HG03159 (cell line): ENCODE data around the gene MPND.
A peak's percentile ranks its signal among the peaks of the same experiment; 100 is the strongest.

ENCODE experiments used
- ATAC-seq: cut with Tn5 transposase; IDR thresholded peaks from one replicate; pipeline ENCODE4 v1.9.1; 2021; ENCODE audit warnings: mild to moderate bottlenecking, moderate library complexity; ENCODE audit not compliant: unreplicated experiment

Gene MPND

GRCh38 chr19:4396949-4397783 lies 53.8 kb downstream of the MPND start:
- no peak for ATAC-seq

- peak; percentile 8 for ATAC-seq
Observed at GRCh38 chr19:4399812-4400134, 56.4 kb downstream of the MPND start.

- peak; percentile 52 for ATAC-seq
Observed at GRCh38 chr19:4400135-4400936, 57.0 kb downstream of the MPND start, which contains the start of gene SH3GL1. Gene SH3GL1, minus strand, starts transcription at chr19:4400547. Its CDS starts 179 bp downstream, at chr19:4400368.

GRCh38 chr19:4401769-4402170 lies 58.4 kb downstream of the MPND start:
- no peak for ATAC-seq

- peak; percentile 76 for ATAC-seq
Observed at GRCh38 chr19:4402171-4403004, 59.0 kb downstream of the MPND start, which contains the start of gene CHAF1A. Gene CHAF1A, plus strand, starts transcription at chr19:4402640. Its CDS starts 123 bp downstream, at chr19:4402763.

GRCh38 chr19:4403005-4403761 lies 59.8 kb downstream of the MPND start:
- ATAC-seq, result no peak

GRCh38 chr19:4405977-4406376 lies 62.6 kb downstream of the MPND start:
- ATAC-seq, result no peak

- no peak for ATAC-seq
Observed at GRCh38 chr19:4406626-4407025, 63.3 kb downstream of the MPND start.

GRCh38 chr19:4409123-4409933 lies 66.0 kb downstream of the MPND start:
- ATAC-seq, result no peak
